ENCODE results near the gene KCNN4. TPM values are rescaled to one million over a fixed set of nuclear protein-coding genes. Genes with fewer than 3 reads are reported as not detected.

KCNN4 gene
- total and polyA plus RNA-seq, 4 donors, result 0.14 to 30.3 (median 0.51) TPM

- DNase-seq (ENCODE audit: low spot score), result no peak
- TF ChIP-seq ATF3 (IDR thresholded peaks at IDR 0.05), result no peak
- TF ChIP-seq RAD21 (IDR thresholded peaks at IDR 0.05), result no peak
- no peak for TF ChIP-seq GABPA (IDR thresholded peaks at IDR 0.05 in 1 of 2, conservative IDR thresholded peaks at IDR 0.05 in 1 of 2)
- no peak for TF ChIP-seq YY1 (IDR thresholded peaks at IDR 0.05)
- TF ChIP-seq REST (IDR thresholded peaks at IDR 0.05), result no peak
- TF ChIP-seq TAF1 (conservative IDR thresholded peaks at IDR 0.05), result no peak
- TF ChIP-seq FOXA2 (IDR thresholded peaks at IDR 0.05), result no peak
- no peak for TF ChIP-seq SP1 (IDR thresholded peaks at IDR 0.05)
- no peak for TF ChIP-seq CTCF (IDR thresholded peaks at IDR 0.05; ENCODE audit: low read depth, low read length, missing input control)
- no peak for TF ChIP-seq HNF4G (IDR thresholded peaks at IDR 0.05)
- no peak for TF ChIP-seq ZBTB33 (IDR thresholded peaks at IDR 0.05)
- TF ChIP-seq FOXA1 (IDR thresholded peaks at IDR 0.05), result no peak
- TF ChIP-seq MAX (IDR thresholded peaks at IDR 0.05), result no peak
- no peak for TF ChIP-seq NR2F2 (IDR thresholded peaks at IDR 0.05)
- TF ChIP-seq RXRA (IDR thresholded peaks at IDR 0.05), result no peak
- Histone ChIP-seq H3K4me1 (ENCODE audit: control insufficient read depth in 4 of 4, insufficient read depth in 4 of 4, low read length in 3 of 4) (no peaks in the 10 kb centered on the region), H3K9ac (ENCODE audit: low read depth in 1 of 2, low read length in 2 of 2) (no peak overlapping the region), H3K27me3 (ENCODE audit: control insufficient read depth in 4 of 4, insufficient read depth in 4 of 4, low read length in 3 of 4) (no peaks in the 10 kb centered on the region), H3K4me3 (ENCODE audit: low read depth in 1 of 3, low read length in 3 of 3) (no peak overlapping the region), H3K9me3 (ENCODE audit: control insufficient read depth in 4 of 4, low read length in 3 of 4) (no peaks in the 10 kb centered on the region), H3K36me3 (ENCODE audit: control insufficient read depth in 4 of 4, insufficient read depth in 3 of 4, low read depth in 1 of 4, low read length in 3 of 4) (no peaks in the 10 kb centered on the region), H3K27ac (ENCODE audit: low read depth in 1 of 2, low read length in 2 of 2) (no peak overlapping the region)
- 91% methylated on average over 60 of the region's 60 CpGs for WGBS
These were observed 62.0 kb downstream of the KCNN4 start for GRCh38 chr19:43718627-43719377.

Other genes starting within 250 kb of the KCNN4 start
- gene ZNF575, start 247.8 kb downstream of the KCNN4 start, total RNA-seq, result under 1 TPM; 0.08 to 0.09 TPM
- gene ZNF575, start 247.8 kb downstream of the KCNN4 start, polyA plus RNA-seq, result 1 to 10 TPM in 1 of 2 donors, under 1 TPM in 1; 0.88 to 1.0 TPM
- gene XRCC1, start 205.4 kb downstream of the KCNN4 start, total RNA-seq, result 1 to 10 TPM; 3.6 to 9.8 TPM
- gene XRCC1, start 205.4 kb downstream of the KCNN4 start, polyA plus RNA-seq, result 1 to 10 TPM; 4.5 to 5.2 TPM
- 1 to 10 TPM in 1 of 2 donors, under 1 TPM in 1; 0.42 to 4.3 TPM for gene PINLYP, start 205.2 kb downstream of the KCNN4 start, total RNA-seq
- gene PINLYP, start 205.2 kb downstream of the KCNN4 start, polyA plus RNA-seq, result under 1 TPM; 0.50 to 0.64 TPM
- gene IRGQ, start 184.8 kb downstream of the KCNN4 start, total RNA-seq, result 10 to 100 TPM in 1 of 2 donors, 1 to 10 TPM in 1; 6.4 to 15.5 TPM
- 1 to 10 TPM; 2.8 to 4.0 TPM for gene IRGQ, start 184.8 kb downstream of the KCNN4 start, polyA plus RNA-seq
- gene ZNF576, start 184.4 kb downstream of the KCNN4 start, total RNA-seq, result 1 to 10 TPM; 6.9 to 7.1 TPM
- 10 to 100 TPM; 14.7 to 14.9 TPM for gene ZNF576, start 184.4 kb downstream of the KCNN4 start, polyA plus RNA-seq
- under 1 TPM; 0.08 to 0.09 TPM for gene SRRM5, start 168.9 kb downstream of the KCNN4 start, total RNA-seq
- under 1 TPM; 0.07 to 0.09 TPM for gene SRRM5, start 168.9 kb downstream of the KCNN4 start, polyA plus RNA-seq
- gene ZNF428, start 161.3 kb downstream of the KCNN4 start, total RNA-seq, result 10 to 100 TPM in 1 of 2 donors, 1 to 10 TPM in 1; 9.7 to 22.1 TPM
- 10 to 100 TPM in 1 of 2 donors, 1 to 10 TPM in 1; 6.5 to 19.1 TPM for gene ZNF428, start 161.3 kb downstream of the KCNN4 start, polyA plus RNA-seq
- gene CADM4, start 141.1 kb downstream of the KCNN4 start, total RNA-seq, result 1 to 10 TPM; 2.8 to 3.7 TPM
- 1 to 10 TPM in 1 of 2 donors, under 1 TPM in 1; 0.47 to 4.9 TPM for gene CADM4, start 141.1 kb downstream of the KCNN4 start, polyA plus RNA-seq
- 1 to 10 TPM; 2.8 to 3.7 TPM for gene PLAUR, start 110.8 kb downstream of the KCNN4 start, total RNA-seq
- gene PLAUR, start 110.8 kb downstream of the KCNN4 start, polyA plus RNA-seq, result 1 to 10 TPM; 1.1 to 1.9 TPM
- gene IRGC, start 64.9 kb downstream of the KCNN4 start, total RNA-seq, result not detected
- gene IRGC, start 64.9 kb downstream of the KCNN4 start, polyA plus RNA-seq, result not detected
- gene SMG9, start 26.0 kb downstream of the KCNN4 start, total RNA-seq, result 1 to 10 TPM; 5.5 to 6.2 TPM
- 1 to 10 TPM; 5.4 to 8.9 TPM for gene SMG9, start 26.0 kb downstream of the KCNN4 start, polyA plus RNA-seq
- under 1 TPM; 0.08 to 0.14 TPM for gene LYPD5, start 21.5 kb upstream of the KCNN4 start, total RNA-seq
- under 1 TPM in 1 of 2 donors, not detected in 1; 0.13 TPM for gene LYPD5, start 21.5 kb upstream of the KCNN4 start, polyA plus RNA-seq
- 1 to 10 TPM; 4.9 to 6.4 TPM for gene ZNF283, start 46.3 kb upstream of the KCNN4 start, total RNA-seq
- gene ZNF283, start 46.3 kb upstream of the KCNN4 start, polyA plus RNA-seq, result under 1 TPM; 0.65 to 0.99 TPM
- gene ZNF404, start 103.0 kb upstream of the KCNN4 start, total RNA-seq, result under 1 TPM; 0.33 TPM
- gene ZNF404, start 103.0 kb upstream of the KCNN4 start, polyA plus RNA-seq, result under 1 TPM; 0.21 to 0.31 TPM
- 10 to 100 TPM in 1 of 2 donors, 1 to 10 TPM in 1; 6.0 to 11.1 TPM for gene ZNF45, start 154.3 kb upstream of the KCNN4 start, total RNA-seq
- 1 to 10 TPM; 1.5 to 2.5 TPM for gene ZNF45, start 154.3 kb upstream of the KCNN4 start, polyA plus RNA-seq
- gene ZNF221, start 170.3 kb upstream of the KCNN4 start, total RNA-seq, result 1 to 10 TPM; 2.9 to 3.5 TPM
- under 1 TPM; 0.30 to 0.51 TPM for gene ZNF221, start 170.3 kb upstream of the KCNN4 start, polyA plus RNA-seq
- gene ZNF155, start 203.2 kb upstream of the KCNN4 start, total RNA-seq, result 1 to 10 TPM; 3.8 to 5.5 TPM
- 1 to 10 TPM; 1.7 to 2.0 TPM for gene ZNF155, start 203.2 kb upstream of the KCNN4 start, polyA plus RNA-seq
- gene ZNF230, start 222.0 kb upstream of the KCNN4 start, total RNA-seq, result 1 to 10 TPM; 2.1 to 4.3 TPM
- 1 to 10 TPM; 1.3 to 1.5 TPM for gene ZNF230, start 222.0 kb upstream of the KCNN4 start, polyA plus RNA-seq
- 1 to 10 TPM; 1.8 to 2.5 TPM for gene ZNF222, start 244.4 kb upstream of the KCNN4 start, total RNA-seq
- 1 to 10 TPM in 1 of 2 donors, under 1 TPM in 1; 0.79 to 1.2 TPM for gene ZNF222, start 244.4 kb upstream of the KCNN4 start, polyA plus RNA-seq

Measured in liver (tissue), 9 donors.